Stomach (tissue), 4 donors: ENCODE results near the gene TRIM38.

ENCODE experiments used
- CTCF ChIP-seq, 7 experiments: fragments of 450-650 bp in 4 of 7; fragments of 200-600 bp in 3 of 7; sonication (generic) in 3 of 7; IDR thresholded peaks; one replicate each; pipeline ENCODE4 v1.5.1; 2016 to 2019; ENCODE audit warnings: antibody characterized with exemption in 7 of 7, control low read depth in 2 of 7, mild to moderate bottlenecking in 1 of 7
- EP300 ChIP-seq: sonication (generic); formaldehyde crosslinking; IDR thresholded peaks from one replicate; pipeline ENCODE4 v1.6.1; 2017; ENCODE audit warnings: antibody characterized with exemption
- POLR2A ChIP-seq, 4 donors: fragments of 450-650 bp; IDR thresholded peaks; one replicate each; pipeline ENCODE4 v1.6.1; 2016; ENCODE audit warnings: antibody characterized with exemption in 4 of 4, control low read depth in 2 of 4, mild to moderate bottlenecking in 1 of 4, moderate library complexity in 1 of 4
- POLR2AphosphoS5 ChIP-seq, 3 donors: sonication (generic); formaldehyde crosslinking; IDR thresholded peaks; one replicate each; pipeline ENCODE4 v1.6.1; 2016; ENCODE audit warnings: antibody characterized with exemption in 3 of 3

- TF ChIP-seq CTCF (IDR thresholded peaks at IDR 0.05) (no peak), POLR2AphosphoS5 (IDR thresholded peaks at IDR 0.05) (no peak), POLR2A (IDR thresholded peaks at IDR 0.05) (no peak), EP300 (no peak)
Measured at GRCh38 chr6:26029857-26030653, 67.5 kb downstream of the TRIM38 start.
